Measurements from ENCODE around the gene JADE2. TPM values are rescaled to one million over a fixed set of nuclear protein-coding genes. Genes with fewer than 3 reads are reported as not detected.
"Not testable (repeated sequence)": the region's sequence is repeated elsewhere in the genome, so short reads cannot be mapped to it uniquely, and the experiment has no call there.

The JADE2 gene
- total RNA-seq, 4 donors from 2014 or later, result 51.7 to 116 (median 76.6) TPM

- Histone ChIP-seq H3K27ac (no peak overlapping the region), H3K4me3 (replicated peaks in 1 of 3) (no peak overlapping the region), H3K9me3 (no peaks in the 10 kb centered on the region), H3K36me3 (no peaks in the 10 kb centered on the region), H3K4me1 (peaks cover 26 to 29% of the 10 kb centered on the region in 2 donors), H3K27me3 (no peaks in the 10 kb centered on the region)
- 87 to 92% methylated on average over 3 of the region's 3 CpGs for WGBS, 2 donors
- DNase-seq, result no peak
- no peak for TF ChIP-seq POLR2A (IDR thresholded peaks at IDR 0.05)
- TF ChIP-seq CTCF (IDR thresholded peaks at IDR 0.05), result no peak
- intact Hi-C loops (cut with DNase I), result no loop called here
Observed at GRCh38 chr5:134594797-134595457, 69.5 kb downstream of the JADE2 start.

DNA sequence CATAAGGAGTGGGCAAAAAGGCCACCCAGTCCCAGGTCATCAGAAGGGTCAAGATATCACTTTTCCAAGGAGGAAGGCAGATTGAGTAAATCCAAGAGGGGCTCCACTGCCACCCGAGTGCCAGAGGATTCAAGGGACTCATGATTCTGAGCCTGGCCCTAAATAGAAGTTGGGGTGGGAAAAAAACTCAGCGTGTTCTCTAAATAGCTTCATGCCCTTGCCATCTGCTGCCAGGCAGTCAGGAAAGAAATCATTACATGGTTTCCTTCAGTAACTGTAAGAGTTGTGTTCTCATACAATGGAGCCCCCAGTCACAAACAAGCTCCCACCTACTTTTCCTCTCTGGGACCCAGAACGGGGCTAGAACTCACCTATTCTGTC, 70.0 kb downstream of the JADE2 start:
- Histone ChIP-seq H3K36me3 (no peaks in the 10 kb centered on the region), H3K27me3 (no peaks in the 10 kb centered on the region), H3K27ac (no peak overlapping the region), H3K9me3 (no peaks in the 10 kb centered on the region), H3K4me1 (peaks cover 26 to 29% of the 10 kb centered on the region in 2 donors), H3K4me3 (replicated peaks in 1 of 3) (no peak overlapping the region)
- intact Hi-C loops (cut with DNase I), result no loop called here
- 80 to 87% methylated on average over 3 of the region's 3 CpGs for WGBS, 2 donors
- no peak for DNase-seq
- TF ChIP-seq POLR2A (IDR thresholded peaks at IDR 0.05) (no peak), CTCF (IDR thresholded peaks at IDR 0.05) (no peak)

- H3K27me3 ChIP-seq; DNase-seq; H3K9me3 ChIP-seq; H3K27ac ChIP-seq; intact Hi-C loops (cut with DNase I); H3K4me3 ChIP-seq (replicated peaks in 1 of 3); H3K4me1 ChIP-seq: not testable (repeated sequence)
- WGBS, 2 donors, result 92 to 93% methylated on average over 3 of the region's 3 CpGs
- peaks cover 0 to 18% of the 10 kb centered on the region in 2 donors for H3K36me3 ChIP-seq
Observed at GRCh38 chr5:134599820-134600219, 74.3 kb downstream of the JADE2 start.

- WGBS, 2 donors, result 71 to 78% methylated on average over 3 of the region's 3 CpGs
Observed at GRCh38 chr5:134600600-134600999, 75.1 kb downstream of the JADE2 start.

DNA sequence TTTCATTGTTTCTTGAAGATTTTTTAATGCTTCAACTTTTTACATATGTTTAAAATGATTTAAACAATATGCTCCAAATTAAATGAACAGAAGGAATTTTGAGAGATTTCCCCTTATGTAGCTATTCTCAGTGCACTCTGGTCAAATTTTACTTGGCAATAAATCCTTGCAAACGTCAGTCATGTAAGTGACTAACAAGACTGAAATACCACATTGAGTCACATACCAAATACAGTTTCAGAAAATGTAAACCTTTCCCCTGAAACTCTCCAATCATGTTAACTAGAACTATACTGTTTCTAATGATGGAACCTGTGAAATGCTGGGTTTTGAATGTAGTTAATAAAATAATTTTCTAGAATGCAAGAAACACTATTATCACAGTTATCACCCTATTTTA, 77.6 kb downstream of the JADE2 start:
- no peak for DNase-seq
- peaks cover 24 to 43% of the 10 kb centered on the region in 2 donors for H3K36me3 ChIP-seq
- WGBS, 2 donors, result 56 to 70% methylated on average over 1 of the region's 1 CpG
- TF ChIP-seq CTCF (IDR thresholded peaks at IDR 0.05), result no peak
- no peak for TF ChIP-seq POLR2A (IDR thresholded peaks at IDR 0.05)
- H3K4me1 ChIP-seq, result no peaks in the 10 kb centered on the region
- no peak overlapping the region for H3K27ac ChIP-seq
- no peaks in the 10 kb centered on the region for H3K27me3 ChIP-seq
- intact Hi-C loops (cut with DNase I), result no loop called here
- H3K9me3 ChIP-seq, result no peaks in the 10 kb centered on the region
- H3K4me3 ChIP-seq (replicated peaks in 1 of 3), result no peak overlapping the region

More at GRCh38 chr5:134600600-134600999, 75.1 kb downstream of the JADE2 start:
- no peaks in the 10 kb centered on the region for H3K9me3 ChIP-seq
- intact Hi-C loops (cut with DNase I), result no loop called here
- DNase-seq, result no peak
- H3K27ac ChIP-seq, result no peak overlapping the region
- no peak overlapping the region for H3K4me3 ChIP-seq (replicated peaks in 1 of 3)
- TF ChIP-seq CTCF (IDR thresholded peaks at IDR 0.05) (no peak), POLR2A (IDR thresholded peaks at IDR 0.05) (no peak)
- peaks cover 0 to 20% of the 10 kb centered on the region in 2 donors for H3K36me3 ChIP-seq
- no peaks in the 10 kb centered on the region for H3K27me3 ChIP-seq
- H3K4me1 ChIP-seq, result no peaks in the 10 kb centered on the region
